ENCODE data around the gene TEX52.

DNA sequence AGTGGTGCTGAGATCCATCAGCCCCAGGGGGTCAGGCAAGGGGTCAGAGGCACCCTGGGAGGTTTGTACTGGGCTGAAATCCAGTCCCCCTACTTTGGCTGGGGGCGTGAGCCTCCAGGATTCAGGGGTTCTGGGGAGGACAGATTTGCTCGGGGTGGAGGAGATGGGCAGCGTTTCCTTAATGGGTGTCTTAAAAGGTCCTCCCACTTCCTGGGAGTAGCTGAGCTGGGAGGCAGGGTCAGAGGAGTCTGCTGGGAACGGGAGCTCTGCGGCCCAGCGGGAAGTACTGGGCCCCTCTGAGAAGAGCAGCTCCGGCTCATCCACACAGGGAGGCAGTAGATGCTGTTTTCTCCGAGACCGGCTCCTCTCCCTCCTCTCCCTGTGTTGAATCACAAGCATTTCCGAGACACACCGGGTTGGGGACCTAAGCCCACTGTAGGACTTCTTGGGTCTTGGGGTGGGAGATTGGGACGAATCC, 2.1 kb upstream of the TEX52 start:
- TF ChIP-seq, protein P1, sequence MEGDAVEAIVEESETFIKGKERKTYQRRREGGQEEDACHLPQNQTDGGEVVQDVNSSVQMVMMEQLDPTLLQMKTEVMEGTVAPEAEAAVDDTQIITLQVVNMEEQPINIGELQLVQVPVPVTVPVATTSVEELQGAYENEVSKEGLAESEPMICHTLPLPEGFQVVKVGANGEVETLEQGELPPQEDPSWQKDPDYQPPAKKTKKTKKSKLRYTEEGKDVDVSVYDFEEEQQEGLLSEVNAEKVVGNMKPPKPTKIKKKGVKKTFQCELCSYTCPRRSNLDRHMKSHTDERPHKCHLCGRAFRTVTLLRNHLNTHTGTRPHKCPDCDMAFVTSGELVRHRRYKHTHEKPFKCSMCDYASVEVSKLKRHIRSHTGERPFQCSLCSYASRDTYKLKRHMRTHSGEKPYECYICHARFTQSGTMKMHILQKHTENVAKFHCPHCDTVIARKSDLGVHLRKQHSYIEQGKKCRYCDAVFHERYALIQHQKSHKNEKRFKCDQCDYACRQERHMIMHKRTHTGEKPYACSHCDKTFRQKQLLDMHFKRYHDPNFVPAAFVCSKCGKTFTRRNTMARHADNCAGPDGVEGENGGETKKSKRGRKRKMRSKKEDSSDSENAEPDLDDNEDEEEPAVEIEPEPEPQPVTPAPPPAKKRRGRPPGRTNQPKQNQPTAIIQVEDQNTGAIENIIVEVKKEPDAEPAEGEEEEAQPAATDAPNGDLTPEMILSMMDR (IDR thresholded peaks at IDR 0.05) = no peak
- TF ChIP-seq POLR2A (IDR thresholded peaks at IDR 0.05) (no peak), EP300 (IDR thresholded peaks at IDR 0.05) (no peak)

Data from tibial nerve (tissue), 4 donors.